ENCODE data around the gene PNMA6F. TPM values are rescaled to one million over a fixed set of nuclear protein-coding genes. Genes with fewer than 3 reads are reported as not detected.

PNMA6F gene
- total RNA-seq, 3 donors from 2014 or later: not detected

DNA sequence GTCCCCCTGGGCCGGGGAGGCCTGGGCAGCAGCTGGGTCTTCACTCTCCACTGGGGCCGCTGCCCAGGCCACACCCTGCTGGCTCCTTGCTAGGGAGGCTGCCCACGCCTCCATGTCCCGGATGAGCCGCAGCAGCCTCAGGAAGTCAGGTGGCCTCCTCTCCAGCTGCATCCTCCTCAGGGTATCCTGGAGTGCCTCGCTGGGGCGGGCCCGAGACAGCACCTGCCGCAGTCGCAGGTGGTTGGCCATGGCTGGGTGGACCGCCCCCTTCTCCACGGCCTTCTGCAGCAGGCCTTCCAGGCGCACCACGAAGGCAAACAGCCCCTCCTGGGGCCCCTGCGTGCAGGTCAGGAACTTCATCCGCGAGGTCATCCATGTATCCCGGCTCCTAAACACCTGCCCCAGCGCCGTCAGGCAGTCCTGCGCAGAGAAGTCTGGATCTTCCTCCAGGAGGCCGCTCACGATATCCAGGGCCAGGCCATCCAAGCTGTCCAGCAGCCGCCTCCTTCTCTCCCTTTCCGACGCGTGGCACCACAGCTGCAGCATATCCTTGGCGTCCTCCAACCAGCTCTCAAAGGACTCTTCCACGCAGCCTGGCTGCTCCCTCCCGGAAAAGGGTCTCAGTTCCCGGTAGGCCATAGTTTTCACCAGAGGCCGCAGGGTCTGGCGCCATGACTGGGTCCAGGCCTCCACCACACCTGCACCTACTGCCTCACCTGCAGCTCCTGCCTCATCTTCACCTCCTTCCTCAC is 2.1 kb downstream of the PNMA6F start:
- Mint-ChIP-seq H3K4me1 (ENCODE audit: low read depth) (peaks cover 7% of the 10 kb centered on the region), H3K27me3 (ENCODE audit: low read depth) (peaks cover 4% of the 10 kb centered on the region), H3K4me3 (no peak overlapping the region), H3K36me3 (ENCODE audit: insufficient read depth) (no peaks in the 10 kb centered on the region), H3K9me3 (no peaks in the 10 kb centered on the region)
- DNase-seq: no peak
- no peak for ATAC-seq

DNA sequence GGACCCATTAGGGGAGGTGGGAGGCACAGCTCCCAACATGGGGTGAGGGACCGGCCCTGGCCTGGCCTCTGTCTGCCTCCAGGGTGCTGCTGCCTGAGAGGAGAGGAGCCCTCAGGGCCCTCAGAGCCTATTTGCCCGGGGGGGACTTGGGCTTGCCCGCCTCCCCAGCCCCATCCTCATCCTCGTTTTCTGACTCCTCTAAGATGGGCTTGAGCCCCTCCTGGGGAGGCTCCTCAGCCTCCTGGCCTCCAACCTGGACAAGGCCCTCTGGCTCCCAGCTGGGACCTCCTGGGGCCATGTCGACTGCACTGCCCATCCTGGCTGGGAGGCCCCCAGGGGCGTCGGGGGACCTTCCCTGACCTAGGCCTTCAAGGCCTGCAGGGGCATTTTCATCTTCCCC is 2.8 kb downstream of the PNMA6F start:
- Mint-ChIP-seq H3K9me3 (no peaks in the 10 kb centered on the region), H3K36me3 (ENCODE audit: insufficient read depth) (no peaks in the 10 kb centered on the region), H3K4me1 (ENCODE audit: low read depth) (peaks cover 1% of the 10 kb centered on the region), H3K27me3 (ENCODE audit: low read depth) (peaks cover 4% of the 10 kb centered on the region), H3K4me3 (no peak overlapping the region)
- DNase-seq (no peak), ATAC-seq (no peak)

DNA sequence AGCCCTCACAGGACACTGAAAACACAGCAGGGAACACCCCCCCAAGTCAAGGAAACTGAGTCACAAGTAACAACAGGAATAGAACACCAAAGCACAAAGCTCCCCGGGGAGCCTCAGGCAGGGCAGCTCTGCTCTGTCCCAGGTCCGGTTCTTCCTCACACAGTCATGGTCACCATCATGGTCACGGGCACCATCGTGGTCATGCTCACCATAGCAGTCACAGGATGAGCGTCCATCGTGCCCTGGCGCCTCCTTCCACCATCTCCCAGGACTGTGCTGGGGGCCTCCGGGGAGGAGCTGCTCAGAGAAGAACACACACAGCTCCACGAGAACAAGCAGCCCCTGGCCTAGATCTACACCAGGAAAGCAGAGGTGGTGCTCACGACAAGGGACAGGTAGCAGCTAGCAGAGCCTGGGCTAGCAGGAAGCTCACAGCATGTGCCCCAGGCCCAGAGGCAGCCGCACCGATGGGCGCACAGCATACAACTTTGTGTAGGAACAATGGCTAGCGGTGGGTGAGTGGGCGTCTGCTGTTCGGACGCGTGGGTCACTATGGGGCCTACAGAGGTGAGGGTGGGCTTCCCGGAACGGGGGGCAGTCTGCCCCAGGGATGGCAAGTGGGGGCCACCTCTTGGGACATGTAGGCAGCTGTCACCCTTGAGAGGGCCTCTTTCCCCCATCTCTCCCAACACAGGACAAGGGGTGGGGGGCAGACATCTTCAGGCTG is 3.4 kb downstream of the PNMA6F start:
- DNase-seq (no peak), ATAC-seq (no peak)
- Mint-ChIP-seq H3K36me3 (ENCODE audit: insufficient read depth) (no peaks in the 10 kb centered on the region), H3K9me3 (no peaks in the 10 kb centered on the region), H3K4me3 (no peak overlapping the region), H3K27me3 (ENCODE audit: low read depth) (peaks cover 4% of the 10 kb centered on the region), H3K4me1 (ENCODE audit: low read depth) (no peaks in the 10 kb centered on the region)

DNA sequence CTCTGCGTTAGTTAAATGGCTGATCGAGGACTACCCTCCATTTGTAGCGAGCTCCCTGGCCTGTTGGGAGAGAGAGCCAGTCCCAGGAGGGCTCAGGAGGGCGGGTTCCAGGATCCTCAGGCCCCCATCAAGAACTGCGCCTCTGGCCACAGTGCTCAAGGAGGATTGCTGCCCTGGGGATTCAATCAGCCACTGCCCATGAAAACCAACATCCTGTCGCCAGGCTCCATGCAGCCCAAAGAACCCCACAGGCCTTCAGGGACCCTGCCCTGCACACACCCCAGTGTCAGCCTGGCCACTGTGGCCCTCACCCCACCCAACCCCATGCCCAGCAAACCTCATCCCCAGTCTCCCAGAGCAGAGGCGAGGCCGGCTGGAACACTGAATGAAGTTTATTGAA is 4.3 kb downstream of the PNMA6F start:
- no peaks in the 10 kb centered on the region for H3K9me3 Mint-ChIP-seq
- DNase-seq (no peak), ATAC-seq (no peak)
- no peaks in the 10 kb centered on the region for H3K4me1 Mint-ChIP-seq (ENCODE audit: low read depth)
- H3K4me3 Mint-ChIP-seq: no peak overlapping the region
- no peaks in the 10 kb centered on the region for H3K36me3 Mint-ChIP-seq (ENCODE audit: insufficient read depth)
- peaks cover 4% of the 10 kb centered on the region for H3K27me3 Mint-ChIP-seq (ENCODE audit: low read depth)

DNA sequence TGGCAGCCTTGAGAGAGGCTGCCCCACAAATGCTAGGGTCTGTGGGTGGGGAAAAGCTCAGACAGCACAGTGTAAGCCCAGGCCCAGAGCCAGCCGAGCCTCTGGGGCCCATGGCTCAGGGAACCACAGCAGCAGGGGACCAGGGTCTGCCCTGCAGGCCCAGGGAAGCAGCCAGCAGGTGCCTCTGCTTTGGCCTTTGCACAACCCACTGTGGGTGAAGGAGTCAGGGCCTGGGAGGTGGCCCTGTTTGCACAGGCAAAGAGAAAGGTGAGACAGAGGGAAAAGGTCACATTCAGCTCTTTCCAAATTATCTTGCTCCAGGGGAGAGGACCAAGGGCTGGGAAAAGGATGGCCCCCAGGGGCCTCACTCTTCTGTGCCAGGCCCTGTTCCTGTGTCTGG is 8.7 kb downstream of the PNMA6F start:
- Mint-ChIP-seq H3K4me1 (ENCODE audit: low read depth) (no peaks in the 10 kb centered on the region), H3K9me3 (no peaks in the 10 kb centered on the region), H3K4me3 (no peak overlapping the region), H3K36me3 (ENCODE audit: insufficient read depth) (no peaks in the 10 kb centered on the region), H3K27me3 (ENCODE audit: low read depth) (no peaks in the 10 kb centered on the region)
- DNase-seq (no peak), ATAC-seq (no peak)

DNA sequence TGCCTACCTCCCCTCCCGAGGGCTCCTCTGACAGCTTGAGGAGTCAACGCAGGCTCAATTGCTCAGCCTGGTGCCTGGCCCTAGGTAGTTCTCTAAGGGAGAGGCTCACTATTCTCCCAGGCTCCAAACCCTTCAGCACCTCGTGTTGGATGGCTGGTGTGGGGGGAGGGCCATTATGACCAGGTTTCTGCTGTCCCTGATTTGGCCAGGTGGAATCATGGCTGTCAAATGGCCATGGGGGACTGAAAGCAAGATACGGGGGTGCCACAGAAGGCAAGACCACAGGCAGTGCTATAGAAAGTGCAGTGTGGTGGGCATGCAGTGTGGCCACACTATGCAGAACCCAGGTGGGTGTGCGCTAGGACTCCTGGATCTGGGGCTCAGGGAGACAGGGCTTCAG is 9.5 kb downstream of the PNMA6F start:
- DNase-seq (no peak), ATAC-seq (no peak)
- Mint-ChIP-seq H3K4me3 (no peak overlapping the region), H3K27me3 (ENCODE audit: low read depth) (no peaks in the 10 kb centered on the region), H3K36me3 (ENCODE audit: insufficient read depth) (no peaks in the 10 kb centered on the region), H3K4me1 (ENCODE audit: low read depth) (no peaks in the 10 kb centered on the region), H3K9me3 (no peaks in the 10 kb centered on the region)

DNA sequence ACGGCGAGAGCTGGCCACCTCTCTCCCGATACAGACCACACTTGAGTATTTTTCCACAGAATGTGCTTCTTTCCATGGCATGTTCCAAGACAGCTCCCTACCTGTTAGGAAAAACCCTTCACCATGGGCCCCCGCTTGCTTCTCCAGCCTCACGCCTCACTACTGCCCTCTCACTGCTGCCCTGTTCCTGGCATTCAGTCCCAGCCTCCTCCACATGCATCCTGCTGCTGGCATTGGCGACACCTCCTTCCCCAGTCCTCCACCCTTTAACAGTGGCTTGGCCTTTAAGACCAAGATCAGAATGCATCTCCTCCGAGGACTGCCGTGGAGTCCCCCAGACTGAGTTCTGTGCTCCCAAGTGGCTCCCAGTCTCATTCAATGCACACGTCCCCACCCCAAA is 10.7 kb downstream of the PNMA6F start:
- Mint-ChIP-seq H3K36me3 (ENCODE audit: insufficient read depth) (no peaks in the 10 kb centered on the region), H3K4me3 (no peak overlapping the region), H3K4me1 (ENCODE audit: low read depth) (no peaks in the 10 kb centered on the region), H3K9me3 (no peaks in the 10 kb centered on the region), H3K27me3 (ENCODE audit: low read depth) (no peaks in the 10 kb centered on the region)
- no peak for DNase-seq
- ATAC-seq: no peak

DNA sequence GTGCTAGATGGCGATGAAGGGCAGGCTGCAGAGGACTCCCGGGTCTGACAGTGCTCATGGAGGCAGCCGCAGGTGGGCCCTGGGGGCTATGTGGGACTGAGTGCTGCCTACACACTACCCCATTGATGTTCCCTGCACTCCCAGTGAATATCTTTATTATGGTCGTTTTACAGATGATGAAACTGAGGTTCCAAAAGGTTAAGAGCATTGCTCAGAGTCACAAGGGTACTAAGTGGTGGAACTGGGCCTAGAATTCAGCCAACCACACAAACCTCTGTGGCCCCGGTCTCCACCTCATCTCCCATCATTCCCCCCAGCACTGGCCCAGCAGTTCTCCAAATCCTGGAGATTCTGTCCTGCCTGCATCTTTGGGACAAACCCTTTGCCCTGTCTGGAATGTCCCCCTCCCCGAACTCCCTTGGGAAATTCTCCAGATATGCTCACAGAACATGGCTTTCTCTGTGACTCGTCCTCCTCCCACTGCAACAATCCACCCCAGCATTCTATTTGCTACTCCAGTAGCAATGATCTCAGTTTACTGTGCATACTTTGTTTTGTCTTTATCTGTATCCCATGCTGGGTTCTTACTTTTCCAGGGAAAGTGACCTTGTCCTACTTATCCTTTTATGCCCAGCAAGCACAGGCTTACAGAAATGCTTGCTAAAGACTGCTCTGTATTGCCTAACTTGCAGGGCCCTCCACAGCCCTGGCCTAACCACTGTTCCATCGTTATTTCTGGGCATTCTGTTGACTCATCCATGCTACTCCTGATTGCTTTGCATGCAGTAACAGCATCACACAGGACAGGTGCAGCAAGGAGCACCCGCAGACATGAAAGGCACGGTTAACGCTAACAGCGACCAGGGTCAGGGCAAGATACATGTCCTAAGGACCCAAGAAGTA is 14.0 kb downstream of the PNMA6F start:
- Mint-ChIP-seq H3K27me3 (ENCODE audit: low read depth) (peaks cover 4% of the 10 kb centered on the region), H3K36me3 (ENCODE audit: insufficient read depth) (no peaks in the 10 kb centered on the region), H3K4me3 (no peak overlapping the region), H3K9me3 (no peaks in the 10 kb centered on the region), H3K4me1 (ENCODE audit: low read depth) (no peaks in the 10 kb centered on the region)
- ATAC-seq (no peak), DNase-seq (no peak)

DNA sequence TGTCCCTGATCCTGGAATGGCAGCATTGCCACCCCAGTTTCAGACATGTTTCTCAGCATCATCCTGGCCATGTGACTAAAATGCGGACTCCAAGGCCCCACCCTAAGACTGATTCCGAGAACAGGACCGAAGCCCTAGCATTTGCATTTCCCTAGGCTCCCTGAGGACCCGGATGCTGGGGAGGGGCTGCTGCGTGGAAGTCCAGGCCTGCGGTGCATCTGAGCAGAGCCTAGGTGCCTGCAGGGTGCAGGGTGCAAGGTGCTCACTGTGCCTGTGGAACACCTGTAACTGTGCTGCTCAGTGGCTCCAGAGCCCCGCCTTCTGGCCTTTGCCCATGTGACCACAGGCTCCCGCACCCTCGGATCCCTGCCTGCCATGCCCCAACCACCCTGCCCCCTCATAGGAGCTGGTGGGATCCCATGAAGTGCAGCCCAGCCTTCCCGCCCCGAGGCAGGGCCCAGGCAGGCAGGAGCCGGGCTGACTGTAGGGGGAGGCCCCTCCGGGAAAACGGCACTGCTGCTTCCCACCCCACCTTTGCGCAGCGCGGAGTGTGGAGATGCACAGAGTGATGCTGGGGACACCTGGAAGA is 14.9 kb downstream of the PNMA6F start:
- no peaks in the 10 kb centered on the region for H3K4me1 Mint-ChIP-seq (ENCODE audit: low read depth)
- ATAC-seq: no peak
- H3K27me3 Mint-ChIP-seq (ENCODE audit: low read depth): peaks cover 4% of the 10 kb centered on the region
- no peak overlapping the region for H3K4me3 Mint-ChIP-seq
- no peaks in the 10 kb centered on the region for H3K9me3 Mint-ChIP-seq
- no peaks in the 10 kb centered on the region for H3K36me3 Mint-ChIP-seq (ENCODE audit: insufficient read depth)
- DNase-seq: no peak

DNA sequence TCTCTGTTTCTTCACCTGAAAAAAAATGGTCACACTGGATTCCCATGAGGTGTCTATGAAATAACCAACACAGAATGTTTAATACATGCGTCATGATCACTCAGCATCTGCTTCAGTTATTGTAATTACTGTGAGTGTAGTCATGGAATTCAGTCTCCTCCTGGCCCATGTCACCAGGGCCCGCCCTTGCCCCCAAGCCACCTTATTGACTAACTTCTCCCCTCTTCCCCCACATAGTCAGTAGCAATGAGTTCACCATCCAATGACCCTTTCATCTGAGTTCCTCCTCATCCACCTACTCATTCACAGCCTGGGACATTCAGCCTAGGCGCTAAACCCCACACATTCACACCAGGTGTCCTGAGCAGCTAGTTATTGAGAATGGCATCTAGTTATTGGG is 15.6 kb downstream of the PNMA6F start:
- Mint-ChIP-seq H3K9me3 (no peaks in the 10 kb centered on the region), H3K4me3 (no peak overlapping the region), H3K36me3 (ENCODE audit: insufficient read depth) (no peaks in the 10 kb centered on the region), H3K27me3 (ENCODE audit: low read depth) (peaks cover 4% of the 10 kb centered on the region), H3K4me1 (ENCODE audit: low read depth) (no peaks in the 10 kb centered on the region)
- no peak for DNase-seq
- no peak for ATAC-seq

DNA sequence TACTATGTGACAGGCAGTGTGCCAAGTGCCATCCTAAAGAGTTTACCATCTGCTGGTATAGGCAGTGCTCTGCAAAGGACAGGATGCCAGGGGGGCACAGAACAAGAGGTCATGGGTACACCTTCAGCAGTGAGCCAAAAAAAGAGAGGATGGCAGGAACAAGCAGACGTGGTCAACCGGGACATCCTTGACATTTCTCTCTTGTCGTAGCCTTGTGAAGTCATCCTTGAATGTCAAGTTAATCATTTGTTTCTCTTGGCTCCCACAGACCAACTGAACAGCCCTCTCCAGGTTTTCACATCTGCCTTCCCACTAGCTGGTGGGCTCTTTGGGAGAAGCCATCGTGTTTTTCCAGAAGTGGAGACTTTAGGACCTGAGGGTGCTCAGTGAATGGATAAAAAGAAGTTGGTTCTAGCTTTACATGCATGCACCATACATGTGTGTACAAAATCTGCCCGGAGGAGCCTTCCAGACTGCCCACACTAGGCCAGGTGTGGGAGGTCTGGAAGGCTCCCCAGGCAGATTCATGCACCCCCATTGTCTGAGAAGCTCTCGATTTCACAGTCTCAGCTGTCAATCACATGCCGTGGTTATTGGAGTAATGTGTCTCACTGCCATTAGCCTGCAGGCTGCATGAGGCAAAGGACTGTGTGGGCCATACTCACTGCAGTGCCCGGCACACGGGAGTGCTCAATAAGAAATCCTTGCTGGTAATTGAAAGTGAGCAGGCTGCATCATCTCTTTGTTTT is 16.4 kb downstream of the PNMA6F start:
- DNase-seq (no peak), ATAC-seq (no peak)
- H3K36me3 Mint-ChIP-seq (ENCODE audit: insufficient read depth): no peaks in the 10 kb centered on the region
- H3K4me1 Mint-ChIP-seq (ENCODE audit: low read depth): no peaks in the 10 kb centered on the region
- peaks cover 4% of the 10 kb centered on the region for H3K27me3 Mint-ChIP-seq (ENCODE audit: low read depth)
- no peaks in the 10 kb centered on the region for H3K9me3 Mint-ChIP-seq
- no peak overlapping the region for H3K4me3 Mint-ChIP-seq

DNA sequence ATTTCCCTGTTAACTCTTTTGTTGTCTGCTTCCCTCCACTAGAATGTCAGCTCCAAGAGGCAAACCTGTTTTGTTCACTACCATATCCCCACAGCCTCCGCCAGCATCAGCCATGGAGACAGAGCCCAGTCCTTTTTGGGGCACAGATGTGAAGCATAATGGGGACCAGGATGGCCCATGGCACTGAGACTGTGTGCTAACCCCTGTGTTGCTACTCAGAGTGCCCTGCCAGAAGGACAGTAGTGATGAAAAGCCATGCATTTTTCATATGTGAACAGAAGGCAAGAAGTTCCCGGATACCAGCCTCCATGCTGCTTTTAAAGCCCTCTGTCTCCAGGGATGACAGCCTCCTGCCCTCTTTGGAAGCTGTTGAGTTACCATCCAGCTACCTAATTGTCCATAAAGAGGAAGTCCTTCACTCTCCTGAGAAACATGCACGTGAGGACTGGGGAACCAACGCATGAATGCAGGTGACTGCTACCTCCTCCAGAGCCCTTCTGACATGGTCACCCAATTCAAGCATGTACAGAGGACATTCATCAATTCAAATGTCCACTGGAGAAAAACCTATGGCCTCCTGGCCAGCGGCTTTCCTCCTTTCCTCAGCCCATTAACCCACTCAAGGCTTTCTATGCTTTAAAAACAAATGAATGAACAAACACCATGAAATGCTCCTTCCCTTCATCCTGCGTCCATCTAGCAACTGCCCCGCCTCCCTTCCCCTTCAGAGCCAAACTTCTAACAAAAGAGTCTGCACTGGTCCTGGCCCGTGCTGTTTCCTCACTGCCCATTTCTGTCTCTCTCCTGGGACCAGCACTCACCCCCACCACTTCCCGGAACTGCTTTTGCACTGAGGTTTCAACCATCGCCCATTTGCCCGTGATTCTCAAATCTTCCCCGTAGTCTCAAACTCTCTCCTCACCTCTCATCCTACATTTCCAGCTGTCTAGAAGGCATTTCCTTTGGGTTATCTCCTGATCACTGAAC is 18.0 kb downstream of the PNMA6F start:
- H3K36me3 Mint-ChIP-seq (ENCODE audit: insufficient read depth): no peaks in the 10 kb centered on the region
- H3K4me1 Mint-ChIP-seq (ENCODE audit: low read depth): no peaks in the 10 kb centered on the region
- ATAC-seq (no peak), DNase-seq (no peak)
- peaks cover 11% of the 10 kb centered on the region for H3K27me3 Mint-ChIP-seq (ENCODE audit: low read depth)
- H3K4me3 Mint-ChIP-seq: no peak overlapping the region
- H3K9me3 Mint-ChIP-seq: no peaks in the 10 kb centered on the region

DNA sequence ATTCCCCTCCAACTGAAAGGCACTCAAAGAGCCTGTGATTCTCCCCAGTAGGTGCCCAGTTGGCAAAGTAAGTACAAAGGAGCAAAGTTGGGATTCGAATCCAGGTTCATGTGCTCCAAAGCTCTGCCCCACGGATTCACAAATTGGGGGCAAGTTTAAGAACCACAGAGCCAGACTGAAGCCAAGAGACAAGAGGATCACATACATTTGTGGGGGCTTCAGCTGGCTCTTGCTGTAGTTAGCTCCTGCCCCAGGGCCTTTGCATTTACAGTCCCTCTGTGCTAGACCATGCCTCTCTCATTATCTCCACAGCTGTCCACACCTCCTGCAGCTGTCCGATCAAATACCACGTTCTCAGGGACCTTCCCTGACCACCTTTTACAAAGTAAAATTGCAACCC is 18.8 kb downstream of the PNMA6F start:
- no peak for ATAC-seq
- Mint-ChIP-seq H3K4me3 (no peak overlapping the region), H3K4me1 (ENCODE audit: low read depth) (no peaks in the 10 kb centered on the region), H3K27me3 (ENCODE audit: low read depth) (peaks cover 11% of the 10 kb centered on the region), H3K9me3 (no peaks in the 10 kb centered on the region), H3K36me3 (ENCODE audit: insufficient read depth) (no peaks in the 10 kb centered on the region)
- DNase-seq: no peak

Measured in activated T-cell treated with anti-CD3 and anti-CD28 coated beads, Interleukin-2, amount 50 U/mL, for 4 hours (primary cell).